GM23338 (cell line): ENCODE results near the gene MBNL1. TPM values are rescaled to one million over a fixed set of nuclear protein-coding genes. Genes with fewer than 3 reads are reported as not detected.

Experiments
- ATAC-seq: fragments of 200-7000 bp; cut with Tn5 transposase; 3 replicates; pipeline ENCODE4 v1.9.1; 2020
- DNase-seq: peaks from one replicate; pipeline ENCODE4 v3.0.0-alpha.2; 2015; ENCODE audit warnings: low spot score
- H2AFZ ChIP-seq: fragments of 200-600 bp; sonication (generic); 2 replicates; pipeline ENCODE4 v1.8.0; 2016; ENCODE audit warnings: antibody characterized with exemption, mild to moderate bottlenecking, moderate library complexity
- H3F3A ChIP-seq: fragments of 200-600 bp; sonication (generic); replicated peaks from 2 replicates; pipeline ENCODE4 v1.8.0; 2017; ENCODE audit warnings: antibody characterized with exemption, mixed run types, low read depth
- H3K27ac ChIP-seq: fragments of 200-600 bp; sonication (generic); 2 replicates; pipeline ENCODE4 v1.6.1; 2016; ENCODE audit warnings: low read depth
- H3K27me3 ChIP-seq: fragments of 200-600 bp; sonication (generic); 2 replicates; pipeline ENCODE4 v1.8.0; 2016; ENCODE audit warnings: mild to moderate bottlenecking, mixed run types, moderate library complexity; ENCODE audit not compliant: insufficient read depth
- H3K36me3 ChIP-seq: fragments of 200-600 bp; sonication (generic); 2 replicates; pipeline ENCODE4 v1.8.0; 2016; ENCODE audit warnings: mild to moderate bottlenecking; ENCODE audit not compliant: insufficient read depth
- H3K4me1 ChIP-seq: fragments of 200-600 bp; sonication (generic); 2 replicates; pipeline ENCODE4 v1.8.0; 2016; ENCODE audit warnings: mild to moderate bottlenecking, moderate library complexity; ENCODE audit not compliant: insufficient read depth
- H3K4me2 ChIP-seq: fragments of 200-600 bp; sonication (generic); 2 replicates; pipeline ENCODE4 v1.7.1; 2017; ENCODE audit warnings: mixed run types
- H3K4me3 ChIP-seq: fragments of 200-600 bp; sonication (generic); 2 replicates; pipeline ENCODE4 v1.6.1; 2016; ENCODE audit warnings: mixed run types
- H3K79me2 ChIP-seq: fragments of 200-600 bp; sonication (generic); replicated peaks from 2 replicates; pipeline ENCODE4 v1.8.0; 2017; ENCODE audit warnings: mild to moderate bottlenecking; ENCODE audit not compliant: insufficient read depth
- H3K9me2 ChIP-seq: fragments of 200-600 bp; sonication (generic); 2 replicates; pipeline ENCODE4 v1.8.0; 2017; ENCODE audit not compliant: insufficient read depth
- H4K20me1 ChIP-seq: fragments of 200-600 bp; sonication (generic); replicated peaks from 2 replicates; pipeline ENCODE4 v1.8.0; 2017; ENCODE audit warnings: mild to moderate bottlenecking; ENCODE audit not compliant: insufficient read depth
- H3K27ac Mint-ChIP-seq: 2 replicates; pipeline ENCODE4 v1.8.0; 2020; ENCODE audit warnings: inconsistent platforms, mild to moderate bottlenecking, moderate library complexity, mixed read lengths
- H3K27me3 Mint-ChIP-seq: 3 replicates; pipeline ENCODE4 v1.8.0; 2022; ENCODE audit warnings: low read depth, mild to moderate bottlenecking, moderate library complexity, mixed read lengths, inconsistent platforms; ENCODE audit not compliant: insufficient read depth, poor library complexity
- H3K36me3 Mint-ChIP-seq: 3 replicates; pipeline ENCODE4 v1.8.0; 2021; ENCODE audit warnings: low read depth, mild to moderate bottlenecking, inconsistent platforms, moderate library complexity, mixed read lengths
- H3K4me1 Mint-ChIP-seq: 3 replicates; pipeline ENCODE4 v1.8.0; 2020; ENCODE audit warnings: mild to moderate bottlenecking, inconsistent platforms, mixed read lengths
- H3K4me3 Mint-ChIP-seq: 3 replicates; pipeline ENCODE4 v1.8.0; 2021; ENCODE audit warnings: moderate library complexity, mild to moderate bottlenecking, inconsistent platforms, mixed read lengths
- H3K9me3 Mint-ChIP-seq: 3 replicates; pipeline ENCODE4 v1.8.0; 2020; ENCODE audit warnings: moderate library complexity, mild to moderate bottlenecking, inconsistent platforms, mixed read lengths
- CREB1 ChIP-seq: fragments of 250-450 bp; sonication (Bioruptor Pico); IDR thresholded peaks from 2 replicates; pipeline ENCODE4 v1.5.0; 2020; ENCODE audit warnings: low read depth, mild to moderate bottlenecking, moderate library complexity
- CTCF ChIP-seq, 2 experiments: fragments of 200-600 bp in 1 of 2; sonication (generic) in 1 of 2; conservative IDR thresholded peaks; 2 replicates each; pipeline versions ENCODE4 v1.5.1 to v1.6.1; 2016 to 2017; ENCODE audit warnings: antibody characterized with exemption in 2 of 2, low read depth in 2 of 2, mild to moderate bottlenecking in 2 of 2, moderate library complexity in 1 of 2
- EZH2 ChIP-seq: fragments of 200-600 bp; sonication (generic); IDR thresholded peaks from one replicate; pipeline ENCODE4 v1.8.0; 2017; ENCODE audit warnings: antibody characterized with exemption, mild to moderate bottlenecking, low read depth; ENCODE audit not compliant: unreplicated experiment
- EZH2phosphoT487 ChIP-seq: fragments of 200-600 bp; sonication (generic); IDR thresholded peaks from one replicate; pipeline ENCODE4 v1.8.1; 2018; ENCODE audit warnings: antibody characterized with exemption; ENCODE audit not compliant: unreplicated experiment
- JUNB ChIP-seq: IDR thresholded peaks from one replicate; pipeline ENCODE4 v1.6.1; 2016; ENCODE audit warnings: antibody characterized with exemption; ENCODE audit not compliant: unreplicated experiment
- NANOG ChIP-seq: IDR thresholded peaks from 2 replicates; pipeline ENCODE4 v1.6.1; 2016; ENCODE audit warnings: antibody characterized with exemption, borderline replicate concordance
- POLR2AphosphoS5 ChIP-seq: IDR thresholded peaks from 2 replicates; pipeline ENCODE4 v1.6.1; 2016; ENCODE audit warnings: antibody characterized with exemption, low read depth
- REST ChIP-seq: IDR thresholded peaks from one replicate; pipeline ENCODE4 v1.6.1; 2018; ENCODE audit warnings: antibody characterized with exemption; ENCODE audit not compliant: unreplicated experiment
- ZNF331 ChIP-seq: fragments of 250-450 bp; sonication (Bioruptor Pico); IDR thresholded peaks from 2 replicates; pipeline ENCODE4 v1.5.0; 2020; ENCODE audit warnings: low read depth, mild to moderate bottlenecking, moderate library complexity
- ZNF462 ChIP-seq: fragments of 250-450 bp; sonication (Bioruptor Pico); IDR thresholded peaks from 2 replicates; pipeline ENCODE4 v1.5.0; 2020; ENCODE audit warnings: mild to moderate bottlenecking, moderate library complexity
- polyA plus RNA-seq: library from polyadenylated mRNA; unstranded; fragments of >200 nt; fragmentation: Nextera tagmentation; extraction: Ambion mirVana; gene quantifications from 2 replicates; pipeline ENCODE4 v1.2.1, GENCODE V29; 2016
- total RNA-seq: library from RNA; depleted of rRNA; stranded (reverse); fragments of >200 nt; shearing (Covaris generic); gene quantifications from 2 replicates; pipeline ENCODE4 v1.2.3, GENCODE V29; 2014

The MBNL1 gene
- total and polyA plus RNA-seq, 2 experiments from 2014 or later, result 9.4 to 23.2 TPM

- TF ChIP-seq NANOG (no peak), POLR2AphosphoS5 (no peak), CREB1 (CRISPR knock-in tag) (no peak), ZNF331 (CRISPR knock-in tag) (no peak)
Measured at GRCh38 chr3:152353578-152353977, 84.8 kb downstream of the MBNL1 start (continued).

GRCh38 chr3:152355744-152356665, 87.3 kb downstream of the MBNL1 start:
- no peaks in the 10 kb centered on the region for H3K27me3 ChIP-seq
- no peak for DNase-seq
- no peaks in the 10 kb centered on the region for H3K9me2 ChIP-seq
- no peaks in the 10 kb centered on the region for H4K20me1 ChIP-seq
- H3K4me1 ChIP-seq, result peaks cover 6% of the 10 kb centered on the region; the same call in 1 of the 2 replicates
- H3K79me2 ChIP-seq, result peaks cover 45% of the 10 kb centered on the region
- TF ChIP-seq NANOG, result no peak
- no peak for TF ChIP-seq ZNF462 (CRISPR knock-in tag)
- TF ChIP-seq JUNB, result no peak
- no peak for TF ChIP-seq EZH2
- no peak for TF ChIP-seq CTCF (conservative IDR thresholded peaks at IDR 0.05; ENCODE audit: low read depth in 2 of 2)
- TF ChIP-seq REST, result no peak
- TF ChIP-seq CREB1 (CRISPR knock-in tag), result no peak
- no peak for TF ChIP-seq EZH2phosphoT487
- Mint-ChIP-seq H3K27ac (no peak overlapping the region), H3K36me3 (no peaks in the 10 kb centered on the region), H3K9me3 (no peaks in the 10 kb centered on the region), H3K27me3 (no peaks in the 10 kb centered on the region), H3K4me3 (no peak overlapping the region), H3K4me1 (peaks cover 19% of the 10 kb centered on the region)
- H3F3A ChIP-seq, result no peaks in the 10 kb centered on the region
- H3K27ac ChIP-seq, result no peak overlapping the region
- H3K4me3 ChIP-seq, result no peak overlapping the region
- no peaks in the 10 kb centered on the region for H3K36me3 ChIP-seq
- ATAC-seq, result no peak
- H2AFZ ChIP-seq, result no peak overlapping the region
- no peak overlapping the region for H3K4me2 ChIP-seq
